Activated T-cell treated with anti-CD3 and anti-CD28 coated beads, Interleukin-2, amount 50 U/mL, for 1 hour (primary cell): ENCODE results near the gene SPEG.

Experiments
- DNase-seq: peaks from one replicate; pipeline ENCODE4 v3.0.0-alpha.2; 2020

Gene SPEG

DNA sequence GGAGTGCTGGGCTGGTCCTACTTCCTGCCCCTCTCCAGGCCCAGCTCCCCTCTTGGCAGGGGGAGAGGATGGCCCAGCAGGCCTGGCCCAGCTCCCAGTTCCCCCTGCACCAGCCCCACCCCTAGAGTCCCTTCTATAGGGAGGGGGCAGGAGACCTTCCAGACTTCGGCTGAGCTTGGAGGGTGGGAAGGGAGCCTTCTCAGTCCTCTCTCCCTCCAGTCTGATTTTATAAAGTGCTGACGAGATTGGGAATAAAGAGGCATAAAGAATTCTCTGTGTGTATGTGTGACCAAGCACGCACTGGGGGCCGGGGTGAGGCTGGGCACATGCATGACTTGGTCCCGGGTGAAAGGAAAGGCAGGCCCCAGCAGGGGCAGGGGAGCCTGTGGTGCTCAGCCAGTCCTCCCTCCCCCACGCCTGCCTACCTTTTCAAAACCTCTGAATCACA is 103.9 kb downstream of the SPEG start:
- no peak for DNase-seq

GRCh38 chr2:219538956-219539788 is 104.5 kb downstream of the SPEG start:
- no peak for DNase-seq

- DNase-seq, result no peak
Measured at GRCh38 chr2:219539926-219540678, 105.5 kb downstream of the SPEG start.

- no peak for DNase-seq
Measured at GRCh38 chr2:219540784-219541504, 106.3 kb downstream of the SPEG start.

GRCh38 chr2:219541611-219542180 is 107.1 kb downstream of the SPEG start:
- DNase-seq, result peak; percentile 93

- DNase-seq, result no peak
Measured at GRCh38 chr2:219542931-219543595, 108.4 kb downstream of the SPEG start.

DNA sequence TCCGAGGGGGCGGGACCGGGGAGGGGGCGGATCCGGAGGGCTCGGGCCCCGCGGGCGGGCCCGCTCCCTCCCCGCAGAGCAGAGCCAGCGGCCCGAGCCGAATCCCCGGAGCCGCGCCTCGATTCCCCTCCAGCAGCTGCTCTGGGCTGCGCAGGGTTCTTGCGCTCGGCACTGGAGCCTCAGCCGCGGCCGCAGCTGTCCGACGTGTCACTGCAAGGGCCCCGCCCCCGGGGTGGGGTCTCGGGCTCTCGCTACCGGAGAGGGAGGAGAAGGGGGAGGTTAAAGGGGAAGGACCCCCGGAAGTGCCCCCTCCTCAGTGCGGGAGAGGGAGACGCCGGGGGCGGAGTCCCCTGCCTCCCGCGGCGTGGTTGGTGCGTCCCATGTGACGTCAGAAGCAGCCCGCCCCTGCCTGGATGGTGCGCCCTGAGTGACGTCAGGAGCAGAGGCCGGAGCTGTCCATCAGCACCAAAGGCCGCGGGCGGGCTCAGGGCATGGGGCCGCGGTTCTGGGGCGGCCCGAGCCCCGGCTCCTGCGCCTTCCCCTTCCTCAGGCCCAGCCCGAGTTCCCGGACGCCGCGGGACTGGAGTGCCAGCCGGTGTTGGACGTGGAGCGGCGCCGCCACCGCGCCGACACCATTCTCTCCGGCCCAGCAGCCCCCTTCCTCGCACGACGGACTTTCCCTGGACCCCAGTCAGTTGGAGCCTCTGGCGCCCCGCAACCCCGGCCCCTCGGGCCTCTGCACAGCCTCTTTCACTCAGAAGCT is 109.1 kb downstream of the SPEG start, which contains the start of the genes CHPF and TMEM198:
CHPF (minus strand) TSS at position 214 of the 763 bp plus-strand sequence. CDS start 271 bp downstream, outside the sequence.
TMEM198 (plus strand) TSS at position 433 of the 763 bp plus-strand sequence. CDS start 700 bp downstream, outside the sequence.
- peak; percentile 91 for DNase-seq

GRCh38 chr2:219544567-219544966 is 109.9 kb downstream of the SPEG start:
- DNase-seq, result no peak

- DNase-seq, result no peak
Measured at GRCh38 chr2:219545295-219545942, 110.8 kb downstream of the SPEG start.

DNA sequence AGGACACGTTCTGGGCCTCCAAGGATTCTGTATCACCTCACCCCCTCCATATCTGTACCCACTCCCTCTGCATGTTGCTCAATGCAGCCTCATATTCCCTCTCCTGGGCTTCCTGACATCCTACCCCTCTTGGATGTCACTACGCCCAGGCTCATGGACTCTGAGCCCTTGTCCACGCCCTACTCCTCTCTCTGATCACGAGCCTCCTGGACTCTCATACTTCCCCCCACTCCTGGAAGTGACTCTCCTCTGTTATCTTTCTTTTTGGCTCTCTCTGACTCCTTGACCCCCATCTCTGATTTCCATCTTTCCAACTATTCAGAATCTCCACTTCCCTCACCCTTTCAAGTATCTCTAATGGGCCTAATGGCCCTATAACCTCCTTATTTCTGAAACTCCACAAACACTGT is 111.3 kb downstream of the SPEG start:
- no peak for DNase-seq

GRCh38 chr2:219547621-219548020 is 113.0 kb downstream of the SPEG start:
- no peak for DNase-seq
